GM12865 (cell line): ENCODE measurements around the gene PERM1.
"Not testable (repeated sequence)": the region's sequence is repeated elsewhere in the genome, so short reads cannot be mapped to it uniquely, and the experiment has no call there.

Experiments used
- DNase-seq: peaks from one replicate; pipeline ENCODE4 v3.0.0; 2010; ENCODE audit warnings: low read depth
- H3K4me3 ChIP-seq: 2 replicates; pipeline ENCODE4 v1.5.1; 2011; ENCODE audit warnings: mild to moderate bottlenecking, low read depth, low read length, control low read depth
- TF ChIP-seq, protein P1 (sequence below): IDR thresholded peaks from 2 replicates; pipeline ENCODE4 v1.5.1; 2011; ENCODE audit warnings: low read length, control low read depth, low read depth, inconsistent platforms; ENCODE audit not compliant: insufficient read depth; ENCODE audit errors: missing control alignments

Gene PERM1

DNA sequence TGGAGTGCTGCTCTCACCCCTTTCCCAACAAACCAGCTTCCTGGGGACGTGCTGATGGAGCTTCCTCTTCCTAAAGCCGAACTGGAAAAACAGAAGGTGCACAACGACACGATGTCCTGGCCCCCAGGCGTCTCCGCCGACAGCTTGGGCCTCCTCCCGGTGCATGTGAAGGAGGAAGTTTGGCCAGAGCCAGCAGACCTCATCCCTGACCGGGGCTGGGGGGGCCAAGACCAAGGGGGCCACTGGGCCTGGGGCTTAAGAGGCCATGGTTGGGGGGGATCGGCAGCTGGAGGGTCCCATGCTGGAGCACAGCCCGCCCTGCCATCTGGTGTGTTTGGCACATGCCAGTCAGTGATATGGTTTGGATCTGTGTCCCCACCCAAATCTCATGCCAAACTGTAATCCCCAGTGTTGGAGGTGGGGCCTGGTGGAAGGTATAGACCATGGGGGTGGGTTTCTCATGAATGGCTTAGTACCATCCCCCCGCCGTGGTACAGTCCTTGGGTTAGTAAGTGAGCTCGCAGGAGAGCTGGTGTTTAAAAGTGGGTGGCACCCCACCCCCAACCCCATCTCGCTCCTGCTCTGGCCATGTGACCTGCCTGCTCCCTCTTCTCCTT lies 11.6 kb upstream of the PERM1 start:
- no peak for DNase-seq
- TF ChIP-seq, protein P1, sequence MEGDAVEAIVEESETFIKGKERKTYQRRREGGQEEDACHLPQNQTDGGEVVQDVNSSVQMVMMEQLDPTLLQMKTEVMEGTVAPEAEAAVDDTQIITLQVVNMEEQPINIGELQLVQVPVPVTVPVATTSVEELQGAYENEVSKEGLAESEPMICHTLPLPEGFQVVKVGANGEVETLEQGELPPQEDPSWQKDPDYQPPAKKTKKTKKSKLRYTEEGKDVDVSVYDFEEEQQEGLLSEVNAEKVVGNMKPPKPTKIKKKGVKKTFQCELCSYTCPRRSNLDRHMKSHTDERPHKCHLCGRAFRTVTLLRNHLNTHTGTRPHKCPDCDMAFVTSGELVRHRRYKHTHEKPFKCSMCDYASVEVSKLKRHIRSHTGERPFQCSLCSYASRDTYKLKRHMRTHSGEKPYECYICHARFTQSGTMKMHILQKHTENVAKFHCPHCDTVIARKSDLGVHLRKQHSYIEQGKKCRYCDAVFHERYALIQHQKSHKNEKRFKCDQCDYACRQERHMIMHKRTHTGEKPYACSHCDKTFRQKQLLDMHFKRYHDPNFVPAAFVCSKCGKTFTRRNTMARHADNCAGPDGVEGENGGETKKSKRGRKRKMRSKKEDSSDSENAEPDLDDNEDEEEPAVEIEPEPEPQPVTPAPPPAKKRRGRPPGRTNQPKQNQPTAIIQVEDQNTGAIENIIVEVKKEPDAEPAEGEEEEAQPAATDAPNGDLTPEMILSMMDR = no peak

GRCh38 chr1:992362-992761 lies 10.5 kb upstream of the PERM1 start:
- no peak overlapping the region for H3K4me3 ChIP-seq
- TF ChIP-seq, protein P1 = no peak
- DNase-seq = peak; percentile 56

More for the DNA sequence above, 11.6 kb upstream of the PERM1 start:
- H3K4me3 ChIP-seq = no peak overlapping the region

DNA sequence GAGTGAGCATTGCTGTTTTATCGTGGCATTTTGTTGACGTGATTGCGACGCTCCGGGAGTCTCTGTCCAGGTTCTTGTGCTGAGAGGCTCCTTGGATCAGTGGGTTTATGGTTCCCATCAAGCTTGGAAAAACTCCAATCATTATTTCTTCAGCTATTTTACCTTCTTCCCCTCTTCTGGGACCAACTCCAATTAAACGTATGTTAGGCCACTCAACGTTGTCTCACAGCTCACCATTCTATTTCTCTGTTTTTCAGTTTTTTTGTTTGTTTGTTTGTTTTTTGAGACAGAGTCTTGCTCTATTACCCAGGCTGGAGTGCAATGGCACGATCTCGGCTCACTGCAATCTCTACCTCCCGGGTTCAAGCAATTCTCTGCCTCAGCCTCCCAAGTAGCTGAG lies 10.0 kb upstream of the PERM1 start:
- no peak for DNase-seq
- TF ChIP-seq, protein P1 = no peak
- H3K4me3 ChIP-seq = no peak overlapping the region

GRCh38 chr1:991275-991674 lies 9.4 kb upstream of the PERM1 start:
- not testable (repeated sequence) for H3K4me3 ChIP-seq, DNase-seq

- H3K4me3 ChIP-seq, DNase-seq: not testable (repeated sequence)
Observed at GRCh38 chr1:988061-988460, 6.2 kb upstream of the PERM1 start.

DNA sequence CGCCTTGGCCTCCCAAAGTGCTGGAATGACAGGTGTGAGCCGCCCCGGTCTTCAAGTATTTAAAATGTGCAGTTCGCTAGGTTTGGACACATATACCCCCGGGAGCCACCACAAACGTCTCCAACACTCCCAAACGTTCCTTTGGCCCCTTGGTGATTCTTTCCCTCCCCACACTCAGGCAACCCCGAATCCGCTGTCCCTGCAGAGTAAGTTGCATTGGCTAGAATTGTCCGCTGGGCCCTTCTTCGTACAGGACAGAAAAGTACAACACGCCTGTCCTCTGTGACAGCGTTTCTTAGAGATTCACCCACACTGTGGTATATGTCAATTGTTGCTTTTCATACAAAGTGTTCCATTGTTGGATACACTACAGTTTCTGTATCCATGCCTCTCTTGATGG lies 3.2 kb upstream of the PERM1 start:
- TF ChIP-seq, protein P1 = no peak
- H3K4me3 ChIP-seq = no peak overlapping the region
- DNase-seq = no peak

DNA sequence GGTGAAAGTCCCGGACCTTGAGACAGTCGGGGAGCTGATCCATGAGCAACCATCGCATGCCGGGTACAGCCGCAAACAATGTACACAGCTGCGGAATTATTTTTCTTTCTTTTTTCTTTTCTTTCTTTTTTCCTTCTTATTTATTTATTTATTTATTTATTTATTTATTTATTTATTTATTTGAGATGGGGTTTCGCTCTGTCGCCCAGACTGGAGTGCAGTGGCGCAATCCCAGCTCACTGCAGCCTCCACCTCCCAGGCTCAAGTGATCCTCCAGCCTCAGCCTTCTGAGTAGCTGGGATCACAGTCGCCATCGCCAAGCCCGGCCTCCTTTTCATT lies 2.6 kb upstream of the PERM1 start:
- TF ChIP-seq, protein P1 = no peak
- no peak overlapping the region for H3K4me3 ChIP-seq
- DNase-seq = no peak

GRCh38 chr1:983798-984475 lies 2.0 kb upstream of the PERM1 start:
- no peak overlapping the region for H3K4me3 ChIP-seq
- DNase-seq = peak; percentile 46
- TF ChIP-seq, protein P1 = peak; percentile 92
